Thyroid gland (tissue), 4 donors: ENCODE data around the gene MUC3A. TPM values are rescaled to one million over a fixed set of nuclear protein-coding genes. Genes with fewer than 3 reads are reported as not detected.

Source experiments
- DNase-seq, 2 donors: peaks; one replicate each; pipeline ENCODE4 v3.0.0-alpha.2; 2019
- H3K27ac ChIP-seq, 3 donors: fragments of 200-600 bp; sonication (generic); 1 replicate in 2 of 3; 2 replicates in 1 of 3; pipeline ENCODE4 v1.5.1; 2016 to 2019; ENCODE audit warnings: mild to moderate bottlenecking in 1 of 3, moderate library complexity in 1 of 3
- H3K27me3 ChIP-seq: fragments of 200-600 bp; sonication (generic); one replicate; pipeline ENCODE4 v1.5.1; 2019
- H3K36me3 ChIP-seq, 2 donors: fragments of 200-600 bp; sonication (generic); one replicate each; pipeline ENCODE4 v1.5.1; 2016 to 2019
- H3K4me1 ChIP-seq, 2 donors: fragments of 200-600 bp; sonication (generic); one replicate each; pipeline ENCODE4 v1.5.1; 2017 to 2019
- H3K4me3 ChIP-seq, 3 donors: fragments of 200-600 bp; sonication (generic); replicated peaks in 1 of 3; 1 replicate in 2 of 3; 2 replicates in 1 of 3; pipeline ENCODE4 v1.5.1; 2016; ENCODE audit warnings: mild to moderate bottlenecking in 1 of 3
- H3K9me3 ChIP-seq: fragments of 200-600 bp; sonication (generic); one replicate; pipeline ENCODE4 v1.5.1; 2017
- CTCF ChIP-seq, 6 experiments: fragments of 200-600 bp in 3 of 6; fragments of 450-650 bp in 3 of 6; sonication (generic) in 3 of 6; IDR thresholded peaks; one replicate each; pipeline ENCODE4 v1.5.1; 2016 to 2019; ENCODE audit warnings: antibody characterized with exemption in 6 of 6, mild to moderate bottlenecking in 2 of 6, inconsistent platforms in 1 of 6, moderate library complexity in 1 of 6
- POLR2A ChIP-seq, 2 donors: fragments of 450-650 bp; IDR thresholded peaks; one replicate each; pipeline ENCODE4 v1.6.1; 2017; ENCODE audit warnings: antibody characterized with exemption in 2 of 2, mild to moderate bottlenecking in 2 of 2, moderate library complexity in 1 of 2
- WGBS, 2 donors: methylation state at CpG; one replicate each; pipeline ENCODE4 v1.1.5; 2017; 5-methylcytosine and 5-hydroxymethylcytosine counted together
- intact Hi-C: fragments of 100-400 bp; cut with DNase I; formaldehyde crosslinking; loops from one replicate; pipeline ENCODE4 v1.15.1; 2023
- total RNA-seq, 4 donors: library from RNA; depleted of rRNA; stranded (reverse); fragments of >200 nt; gene quantifications; one replicate each; pipeline ENCODE4 v1.2.3, GENCODE V29; 2016

Gene MUC3A
- total RNA-seq, 4 donors from 2014 or later = under 0.01 to 0.29 (median 0.22) TPM

- H3K27ac ChIP-seq = no peak overlapping the region
- intact Hi-C loops = no loop called here
- H3K36me3 ChIP-seq = no peaks in the 10 kb centered on the region
- no peaks in the 10 kb centered on the region for H3K9me3 ChIP-seq
- H3K4me1 ChIP-seq = no peaks in the 10 kb centered on the region
- WGBS, 2 donors = 78 to 92% methylated on average over 4 of the region's 4 CpGs
- no peak overlapping the region for H3K4me3 ChIP-seq
- no peak for DNase-seq
- TF ChIP-seq CTCF (IDR thresholded peaks at IDR 0.05) (no peak), POLR2A (IDR thresholded peaks at IDR 0.05) (no peak)
- H3K27me3 ChIP-seq = no peaks in the 10 kb centered on the region
These were observed 5.2 kb upstream of the MUC3A start for GRCh38 chr7:100944138-100944537.

DNA sequence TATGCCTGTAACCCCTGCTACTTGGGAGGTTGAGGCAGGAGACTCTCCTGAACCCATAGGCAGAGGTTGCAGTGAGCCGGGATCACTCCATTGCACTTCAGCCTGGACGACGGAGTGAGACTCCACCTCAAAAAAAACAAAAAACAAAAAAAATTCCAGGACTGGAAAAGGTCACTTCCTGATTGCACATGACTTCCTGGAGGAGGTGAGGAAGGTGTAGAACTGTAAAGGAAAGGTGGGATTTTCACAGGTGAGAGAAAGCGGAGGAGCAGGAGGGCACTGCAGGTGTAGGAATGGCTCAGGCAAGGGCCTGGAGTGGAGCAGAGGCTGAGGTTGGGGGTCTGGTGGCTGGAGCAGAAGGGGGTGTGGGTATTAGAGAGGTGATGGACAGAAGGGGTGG is 3.2 kb upstream of the MUC3A start:
- no peaks in the 10 kb centered on the region for H3K36me3 ChIP-seq

DNA sequence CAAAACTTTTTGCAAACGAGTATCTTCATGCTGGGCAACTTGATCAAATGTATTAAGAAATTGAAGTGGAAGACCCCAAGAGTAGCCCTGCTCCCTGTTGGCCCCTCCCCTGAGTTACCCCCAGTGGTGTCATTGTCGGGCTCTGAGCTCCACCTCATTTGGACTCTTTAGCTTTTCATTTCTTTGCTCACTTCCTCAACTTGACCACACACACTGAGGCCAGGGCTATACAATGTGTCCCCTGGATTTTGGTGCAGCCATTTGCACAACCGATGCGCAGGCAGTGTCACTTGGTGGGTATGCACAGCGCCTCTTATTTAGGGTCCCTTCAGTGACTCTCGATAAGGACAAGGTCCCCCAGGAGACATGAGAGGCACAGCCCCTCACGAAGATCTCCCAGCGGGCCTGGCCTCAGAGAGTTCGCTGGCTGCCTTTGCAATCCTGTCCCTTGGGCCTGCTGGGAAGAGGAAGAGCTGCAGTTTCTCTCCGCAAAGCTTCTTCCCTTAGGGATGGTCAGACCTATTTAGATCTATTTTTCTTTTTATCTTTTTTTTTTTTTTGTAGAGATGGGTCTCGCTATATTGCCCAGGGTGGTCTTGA is 2.5 kb upstream of the MUC3A start:
- WGBS, 2 donors = 75 to 79% methylated on average over 11 of the region's 11 CpGs
- Histone ChIP-seq H3K9me3 (no peaks in the 10 kb centered on the region), H3K4me1 (no peaks in the 10 kb centered on the region), H3K27ac (no peak overlapping the region), H3K4me3 (no peak overlapping the region), H3K36me3 (no peaks in the 10 kb centered on the region), H3K27me3 (no peaks in the 10 kb centered on the region)
- intact Hi-C loops = no loop called here
- DNase-seq = no peak
- TF ChIP-seq POLR2A (IDR thresholded peaks at IDR 0.05) = no peak

More for the DNA sequence above, 3.2 kb upstream of the MUC3A start:
- Histone ChIP-seq H3K27me3 (no peaks in the 10 kb centered on the region), H3K4me1 (no peaks in the 10 kb centered on the region), H3K4me3 (no peak overlapping the region), H3K27ac (no peak overlapping the region), H3K9me3 (no peaks in the 10 kb centered on the region)
- DNase-seq = no peak
- intact Hi-C loops = no loop called here
- no peak for TF ChIP-seq POLR2A (IDR thresholded peaks at IDR 0.05)
- TF ChIP-seq CTCF (IDR thresholded peaks at IDR 0.05) = no peak
- WGBS, 2 donors = 69 to 76% methylated on average over 4 of the region's 4 CpGs

DNA sequence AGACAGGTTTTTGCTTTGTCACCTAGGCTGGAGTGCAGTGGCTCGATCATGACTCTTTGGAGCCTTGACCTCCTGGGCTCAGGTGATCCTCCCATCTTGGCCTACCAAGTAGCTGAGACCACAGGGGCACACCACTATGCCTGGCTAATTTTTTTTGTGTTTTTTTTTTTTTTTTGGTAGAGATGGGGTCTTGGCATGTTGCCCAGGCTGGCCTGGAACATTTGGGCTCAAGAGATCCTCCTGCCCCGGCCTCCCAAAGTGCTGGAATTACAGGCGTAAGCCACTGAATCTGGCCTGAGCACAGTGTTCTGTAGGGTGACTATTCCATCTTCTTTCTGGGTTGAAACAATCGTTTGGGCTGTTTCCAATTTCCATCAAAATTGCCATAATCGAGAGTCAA is 1.5 kb upstream of the MUC3A start:
- no peaks in the 10 kb centered on the region for H3K9me3 ChIP-seq
- no peak overlapping the region for H3K27ac ChIP-seq
- 84 to 87% methylated on average over 5 of the region's 5 CpGs for WGBS, 2 donors
- no peaks in the 10 kb centered on the region for H3K4me1 ChIP-seq
- H3K27me3 ChIP-seq = no peaks in the 10 kb centered on the region
- H3K4me3 ChIP-seq = no peak overlapping the region
- H3K36me3 ChIP-seq = no peaks in the 10 kb centered on the region
- no peak for TF ChIP-seq CTCF (IDR thresholded peaks at IDR 0.05)
- TF ChIP-seq POLR2A (IDR thresholded peaks at IDR 0.05) = no peak
- no peak for DNase-seq
- intact Hi-C loops = no loop called here

DNA sequence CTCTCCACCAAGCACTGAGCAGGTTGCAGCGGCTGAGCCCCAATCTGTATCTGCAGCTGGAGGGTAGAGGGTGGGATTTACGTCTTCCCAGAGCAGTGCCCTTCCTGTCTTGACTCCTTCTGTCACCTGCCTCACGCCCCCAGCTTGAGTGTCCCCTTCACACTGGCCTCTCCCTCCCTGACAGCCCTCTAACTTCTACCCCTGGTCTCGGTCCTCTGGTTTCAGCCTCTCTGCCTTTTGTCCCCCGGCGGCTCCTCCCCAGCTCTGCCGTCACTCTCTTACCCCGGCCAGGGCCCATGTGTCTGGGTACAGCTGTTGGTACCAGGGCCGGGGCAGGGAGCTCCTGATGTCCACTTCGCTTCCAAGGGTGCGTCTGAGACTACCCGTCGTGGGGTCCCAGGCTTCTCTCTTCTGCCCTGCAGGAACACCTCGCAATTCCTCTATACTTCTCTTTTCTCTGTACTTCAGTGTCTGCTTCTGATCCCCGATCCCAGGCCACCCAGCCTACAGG is 654 bp downstream of the MUC3A start:
- Histone ChIP-seq H3K36me3 (no peaks in the 10 kb centered on the region), H3K27me3 (no peaks in the 10 kb centered on the region), H3K4me3 (no peak overlapping the region), H3K27ac (no peak overlapping the region), H3K9me3 (no peaks in the 10 kb centered on the region), H3K4me1 (no peaks in the 10 kb centered on the region)
- no peak for DNase-seq
- WGBS, 2 donors = 39 to 46% methylated on average over 15 of the region's 15 CpGs
- intact Hi-C loops = no loop called here
- no peak for TF ChIP-seq CTCF (IDR thresholded peaks at IDR 0.05)
- no peak for TF ChIP-seq POLR2A (IDR thresholded peaks at IDR 0.05)
